MG63 (cell line): ENCODE data around the gene CCNG1. TPM values are rescaled to one million over a fixed set of nuclear protein-coding genes. Genes with fewer than 3 reads are reported as not detected.
"Not testable (repeated sequence)": the region's sequence is repeated elsewhere in the genome, so short reads cannot be mapped to it uniquely, and the experiment has no call there.

ENCODE experiments used
- DNase-seq: peaks from one replicate; pipeline ENCODE4 v3.0.0-alpha.2; 2020
- H3K27me3 ChIP-seq: fragments of 250-450 bp; sonication (Bioruptor Pico); 2 replicates; pipeline ENCODE4 v1.5.1; 2020; ENCODE audit warnings: mild to moderate bottlenecking, moderate library complexity
- H3K36me3 ChIP-seq: fragments of 250-450 bp; sonication (Bioruptor Pico); 2 replicates; pipeline ENCODE4 v1.5.1; 2020; ENCODE audit warnings: mild to moderate bottlenecking, moderate library complexity
- H3K4me3 ChIP-seq: fragments of 250-450 bp; sonication (Bioruptor Pico); 2 replicates; pipeline ENCODE4 v1.5.1; 2020; ENCODE audit warnings: mild to moderate bottlenecking, moderate library complexity
- H3K9me3 ChIP-seq: fragments of 250-450 bp; sonication (Bioruptor Pico); 2 replicates; pipeline ENCODE4 v1.5.1; 2020; ENCODE audit warnings: mild to moderate bottlenecking, moderate library complexity
- total RNA-seq: library from RNA; depleted of rRNA; stranded (reverse); fragments of >200 nt; shearing (Covaris generic); gene quantifications from 2 replicates; pipeline ENCODE4 v1.2.3, GENCODE V29; 2014; ENCODE audit warnings: low replicate concordance; rRNA removed

Gene CCNG1, protein sequence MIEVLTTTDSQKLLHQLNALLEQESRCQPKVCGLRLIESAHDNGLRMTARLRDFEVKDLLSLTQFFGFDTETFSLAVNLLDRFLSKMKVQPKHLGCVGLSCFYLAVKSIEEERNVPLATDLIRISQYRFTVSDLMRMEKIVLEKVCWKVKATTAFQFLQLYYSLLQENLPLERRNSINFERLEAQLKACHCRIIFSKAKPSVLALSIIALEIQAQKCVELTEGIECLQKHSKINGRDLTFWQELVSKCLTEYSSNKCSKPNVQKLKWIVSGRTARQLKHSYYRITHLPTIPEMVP
- total RNA-seq, result 134 and 208 TPM in 2 replicates

DNA sequence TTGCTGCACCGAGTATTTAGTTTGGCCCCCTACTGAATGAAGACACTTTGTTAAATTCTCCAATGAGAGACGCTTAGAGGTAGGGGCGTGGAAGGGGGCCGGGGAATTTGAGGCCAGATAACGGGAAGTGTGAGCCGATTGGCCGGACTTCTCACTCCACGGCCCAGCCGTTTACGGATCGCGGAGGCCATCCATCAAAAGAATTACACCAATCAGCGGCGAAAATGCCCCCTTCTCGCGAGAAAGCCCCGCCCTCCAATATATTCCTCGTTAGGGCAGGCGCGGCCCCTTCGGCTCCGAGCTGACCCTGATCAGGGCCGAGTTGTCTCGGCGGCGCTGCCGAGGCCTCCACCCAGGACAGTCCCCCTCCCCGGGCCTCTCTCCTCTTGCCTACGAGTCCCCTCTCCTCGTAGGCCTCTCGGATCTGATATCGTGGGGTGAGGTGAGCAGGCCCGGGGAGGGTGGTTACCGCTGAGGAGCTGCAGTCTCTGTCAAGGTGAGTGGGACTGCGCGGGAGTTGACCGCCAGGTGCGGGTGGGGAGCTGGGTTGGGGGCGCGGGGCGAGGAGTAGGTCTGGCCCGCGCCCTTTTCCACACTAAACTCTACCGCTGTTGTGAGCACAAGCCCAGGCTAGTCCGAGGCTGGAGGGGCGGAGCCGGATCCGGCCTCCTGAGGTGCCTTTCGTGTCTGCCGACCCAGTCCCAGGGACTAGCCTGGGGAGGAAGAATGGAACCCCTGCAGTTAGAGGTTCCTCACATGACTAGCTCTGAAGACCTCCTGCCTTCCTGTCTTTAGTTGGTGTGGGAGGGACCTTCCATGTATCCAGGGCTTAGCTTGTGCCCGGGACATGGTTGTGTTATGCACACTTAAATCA is at the start of gene CCNG1:
Gene CCNG1 (plus strand): TSS at position 287 of the 874 bp plus-strand sequence. CDS start 1,662 bp downstream, outside the sequence.
- H3K36me3 ChIP-seq, result peaks cover 35% of the 10 kb centered on the region
- peak within 1 kb of the TSS; percentile 89 for H3K4me3 ChIP-seq
- no peaks in the 10 kb centered on the region for H3K27me3 ChIP-seq
- no peaks in the 10 kb centered on the region for H3K9me3 ChIP-seq
- DNase-seq, result peak; percentile 99

DNA sequence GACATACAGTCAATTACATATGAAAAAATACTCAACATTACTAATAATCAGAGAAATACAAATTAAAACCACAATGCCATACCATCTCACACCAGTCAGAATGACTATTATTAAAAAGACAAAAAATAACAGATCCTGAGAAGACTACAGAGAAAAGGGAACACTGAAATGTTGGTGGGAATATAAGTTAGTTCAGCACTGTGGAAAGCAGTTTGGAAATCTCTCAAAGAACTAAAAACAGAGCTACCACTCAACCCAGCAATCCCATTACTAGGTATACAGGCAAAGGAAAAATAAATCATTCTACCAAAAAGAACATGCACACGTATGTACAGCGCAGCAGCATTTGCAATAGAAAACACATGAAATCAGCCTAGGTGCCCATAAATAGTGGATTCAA is 41.6 kb upstream of the CCNG1 start:
- DNase-seq, result no peak
- no peak overlapping the region for H3K4me3 ChIP-seq
- H3K9me3 ChIP-seq, result no peaks in the 10 kb centered on the region
- H3K27me3 ChIP-seq, result peaks cover 38% of the 10 kb centered on the region
- H3K36me3 ChIP-seq, result no peaks in the 10 kb centered on the region

DNA sequence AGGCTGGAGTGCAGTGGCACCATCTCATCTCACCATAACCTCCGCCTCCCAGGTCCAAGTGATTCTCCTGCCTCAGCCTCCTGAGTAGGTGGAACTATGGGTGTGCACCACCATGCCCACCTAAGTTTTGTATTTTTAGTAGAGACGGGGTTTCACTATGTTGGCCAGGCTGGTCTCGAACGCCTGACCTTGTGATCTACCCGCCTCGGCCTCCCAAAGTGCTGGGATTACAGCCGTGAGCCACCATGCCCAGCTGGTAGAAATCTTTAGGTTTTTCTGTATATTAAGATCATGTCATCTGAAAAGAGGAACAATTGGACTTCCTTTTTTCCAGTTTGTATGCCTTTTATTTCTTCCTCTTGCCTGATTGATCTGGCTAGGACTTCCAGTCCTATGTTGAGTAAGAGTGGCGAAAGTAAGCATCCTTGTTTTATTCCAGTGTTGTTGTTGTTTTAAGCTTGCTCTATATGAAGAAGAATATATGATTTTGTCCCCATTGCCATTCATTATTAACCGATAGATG is 40.5 kb upstream of the CCNG1 start:
- H3K4me3 ChIP-seq, DNase-seq, H3K9me3 ChIP-seq, H3K36me3 ChIP-seq: not testable (repeated sequence)
- H3K27me3 ChIP-seq, result peaks cover 38% of the 10 kb centered on the region

- H3K27me3 ChIP-seq, result peaks cover 41% of the 10 kb centered on the region
- H3K4me3 ChIP-seq, result no peak overlapping the region
- no peaks in the 10 kb centered on the region for H3K9me3 ChIP-seq
- no peak for DNase-seq
- H3K36me3 ChIP-seq, result no peaks in the 10 kb centered on the region
These were observed 40.0 kb upstream of the CCNG1 start for GRCh38 chr5:163397354-163397753.

- DNase-seq, result no peak
- H3K36me3 ChIP-seq, result no peaks in the 10 kb centered on the region
- no peaks in the 10 kb centered on the region for H3K9me3 ChIP-seq
- no peak overlapping the region for H3K4me3 ChIP-seq
- peaks cover 50% of the 10 kb centered on the region for H3K27me3 ChIP-seq
These were observed 37.5 kb upstream of the CCNG1 start for GRCh38 chr5:163399923-163400322.

GRCh38 chr5:163401271-163401670 is 36.1 kb upstream of the CCNG1 start:
- peaks cover 41% of the 10 kb centered on the region for H3K27me3 ChIP-seq
- no peaks in the 10 kb centered on the region for H3K9me3 ChIP-seq
- H3K4me3 ChIP-seq, result no peak overlapping the region
- DNase-seq, result no peak
- no peaks in the 10 kb centered on the region for H3K36me3 ChIP-seq

GRCh38 chr5:163402007-163402406 is 35.4 kb upstream of the CCNG1 start:
- Histone ChIP-seq H3K36me3 (no peaks in the 10 kb centered on the region), H3K27me3 (peaks cover 36% of the 10 kb centered on the region), H3K9me3 (no peaks in the 10 kb centered on the region), H3K4me3 (no peak overlapping the region)
- DNase-seq, result no peak

GRCh38 chr5:163404364-163405173 is 32.8 kb upstream of the CCNG1 start:
- DNase-seq, result no peak
- Histone ChIP-seq H3K27me3 (peaks cover 14% of the 10 kb centered on the region), H3K36me3 (no peaks in the 10 kb centered on the region), H3K4me3 (no peak overlapping the region), H3K9me3 (no peaks in the 10 kb centered on the region)

- Histone ChIP-seq H3K9me3 (no peaks in the 10 kb centered on the region), H3K27me3 (peaks cover 9% of the 10 kb centered on the region), H3K4me3 (no peak overlapping the region), H3K36me3 (no peaks in the 10 kb centered on the region)
- DNase-seq, result peak; percentile 31
These were observed 30.2 kb upstream of the CCNG1 start for GRCh38 chr5:163407034-163407655.

DNA sequence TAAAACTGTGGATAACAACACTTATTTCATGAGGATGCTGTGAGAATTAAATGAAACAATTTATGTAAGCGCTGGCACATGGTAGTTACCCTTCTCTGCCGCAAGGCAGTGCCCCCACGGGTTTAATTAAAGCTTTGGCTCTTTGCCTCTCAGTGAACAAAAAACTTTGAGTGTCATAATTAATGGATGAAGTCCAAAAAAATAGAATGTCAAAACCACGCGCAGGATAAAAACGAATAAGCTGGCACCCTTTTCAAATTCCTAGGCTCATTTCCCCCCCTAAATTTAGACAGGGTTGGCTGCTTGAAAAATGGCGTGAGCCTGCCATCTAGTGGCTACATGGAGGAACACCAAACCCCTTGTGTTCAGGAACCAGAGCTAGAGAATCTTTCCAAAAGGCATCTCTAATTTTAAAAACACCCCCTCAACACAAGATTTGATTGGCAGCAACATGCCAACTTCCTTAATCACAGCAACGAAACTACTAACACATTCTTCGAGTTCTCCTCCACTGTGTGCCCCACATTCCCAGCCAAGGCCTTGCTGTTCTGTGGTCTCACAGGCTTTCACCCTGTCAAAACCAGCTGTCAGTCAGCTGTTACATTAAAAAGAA is 29.0 kb upstream of the CCNG1 start:
- Histone ChIP-seq H3K27me3 (peaks cover 5% of the 10 kb centered on the region), H3K4me3 (no peak overlapping the region), H3K36me3 (no peaks in the 10 kb centered on the region), H3K9me3 (no peaks in the 10 kb centered on the region)
- peak; percentile 59 for DNase-seq

DNA sequence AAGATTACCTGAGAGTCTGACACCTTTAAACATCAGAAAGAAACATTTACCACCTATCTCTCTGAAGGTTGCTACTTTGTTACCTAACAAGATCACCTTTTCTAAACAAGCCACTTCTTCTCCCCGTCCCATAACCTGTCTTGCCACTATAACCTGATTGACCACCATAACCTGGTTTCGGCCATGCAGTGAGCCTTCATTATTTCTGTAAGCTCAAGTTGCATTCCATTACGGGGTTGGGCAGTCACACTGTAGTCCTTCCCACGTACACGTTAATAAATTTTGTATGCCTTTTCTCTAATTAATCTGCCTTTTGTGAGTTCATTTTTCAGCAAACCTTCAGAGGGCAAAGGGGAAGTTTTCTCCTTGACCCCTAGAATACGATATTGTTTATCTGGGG is 28.0 kb upstream of the CCNG1 start:
- H3K36me3 ChIP-seq, result no peaks in the 10 kb centered on the region
- no peak for DNase-seq
- no peak overlapping the region for H3K4me3 ChIP-seq
- H3K27me3 ChIP-seq, result peaks cover 10% of the 10 kb centered on the region
- H3K9me3 ChIP-seq, result no peaks in the 10 kb centered on the region

DNA sequence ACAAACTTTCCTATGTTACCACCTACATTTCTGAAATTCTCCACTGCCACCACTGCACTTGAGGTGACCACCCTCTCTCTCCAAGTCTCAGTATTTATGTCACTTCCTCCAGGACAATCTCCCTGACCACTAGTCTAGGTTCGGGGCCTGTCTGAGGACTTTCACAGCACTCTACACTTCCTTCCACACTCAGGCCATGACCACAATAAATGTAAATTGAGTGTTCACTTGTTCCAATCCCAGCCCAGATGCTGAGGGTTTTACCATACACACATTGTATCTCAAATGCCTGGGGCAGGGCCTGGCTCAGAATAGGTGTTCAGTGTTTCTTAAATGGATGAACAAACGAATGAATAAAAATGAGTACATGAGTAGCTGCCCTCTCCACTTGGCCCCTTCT is 26.9 kb upstream of the CCNG1 start:
- DNase-seq, result no peak
- H3K27me3 ChIP-seq, result peaks cover 14% of the 10 kb centered on the region
- no peak overlapping the region for H3K4me3 ChIP-seq
- no peaks in the 10 kb centered on the region for H3K9me3 ChIP-seq
- no peaks in the 10 kb centered on the region for H3K36me3 ChIP-seq

DNA sequence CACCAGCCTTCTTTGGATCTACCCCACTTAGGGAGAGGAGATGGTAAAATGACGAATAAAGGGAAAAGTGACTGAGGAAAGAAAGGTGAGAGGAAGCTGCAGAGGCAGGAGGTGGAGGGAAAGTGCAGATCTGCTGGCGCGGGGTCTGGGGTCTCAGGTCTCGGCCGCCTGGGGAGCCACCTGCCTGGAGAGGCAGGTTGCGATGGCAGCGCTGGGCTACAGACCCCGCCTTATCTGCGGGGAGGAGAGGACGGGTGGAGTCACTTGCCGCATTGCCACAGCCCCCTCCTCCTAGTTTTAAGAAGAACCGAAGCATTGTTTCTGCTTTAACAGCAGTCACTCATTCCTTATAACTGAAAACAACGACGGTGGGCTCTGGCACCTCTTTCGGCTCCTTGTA is 21.7 kb upstream of the CCNG1 start:
- H3K36me3 ChIP-seq, DNase-seq, H3K9me3 ChIP-seq, H3K4me3 ChIP-seq: not testable (repeated sequence)
- H3K27me3 ChIP-seq, result peaks cover 28% of the 10 kb centered on the region

GRCh38 chr5:163424836-163425235 is 12.6 kb upstream of the CCNG1 start:
- Histone ChIP-seq H3K36me3 (no peaks in the 10 kb centered on the region), H3K9me3 (no peaks in the 10 kb centered on the region; the same call in 1 of the 2 replicates), H3K27me3 (peaks cover 8% of the 10 kb centered on the region; the same call in 1 of the 2 replicates), H3K4me3 (no peak overlapping the region)
- no peak for DNase-seq

DNA sequence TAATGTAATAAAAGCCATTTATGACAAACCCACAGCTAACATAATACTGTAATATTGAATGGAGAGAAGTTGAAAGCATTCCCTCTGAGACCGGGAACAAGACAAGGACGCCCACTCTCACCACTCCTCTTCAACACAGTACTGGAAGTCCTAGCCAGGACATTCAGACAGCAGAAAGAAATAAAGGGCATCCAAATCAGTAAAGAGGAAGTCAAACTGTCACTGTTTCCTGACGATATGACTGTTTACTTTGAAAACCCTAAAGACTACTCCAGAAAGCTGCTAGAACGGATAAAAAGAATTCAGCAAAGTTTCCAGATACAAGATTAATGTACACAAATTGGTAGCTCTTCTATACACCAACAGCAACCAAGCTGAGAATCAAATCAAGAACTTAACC is 11.3 kb upstream of the CCNG1 start:
- DNase-seq, H3K9me3 ChIP-seq, H3K4me3 ChIP-seq, H3K36me3 ChIP-seq: not testable (repeated sequence)
- H3K27me3 ChIP-seq, result peaks cover 11% of the 10 kb centered on the region; the same call in 1 of the 2 replicates

DNA sequence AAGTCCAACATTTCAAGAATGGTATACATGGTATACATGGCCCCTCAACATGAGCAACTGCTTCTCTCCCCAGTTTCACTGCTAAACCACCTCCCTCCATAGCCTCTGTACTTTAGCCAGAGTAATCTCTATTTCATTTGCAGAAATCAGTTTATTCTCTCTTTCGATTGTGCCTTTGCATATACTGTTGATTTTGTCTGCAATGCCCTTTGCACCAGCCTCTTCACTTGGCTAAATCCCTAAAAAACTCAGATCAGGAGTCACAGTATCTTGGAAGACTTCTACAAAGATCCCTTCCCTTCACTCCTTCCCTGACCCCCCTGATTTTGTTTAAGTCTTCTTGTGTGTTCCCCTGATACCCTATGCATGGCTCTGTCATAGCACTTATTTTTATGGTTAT is 4.9 kb upstream of the CCNG1 start:
- no peaks in the 10 kb centered on the region for H3K9me3 ChIP-seq
- H3K27me3 ChIP-seq, result peaks cover 6% of the 10 kb centered on the region; the same call in 1 of the 2 replicates
- no peak overlapping the region for H3K4me3 ChIP-seq
- no peak for DNase-seq
- no peaks in the 10 kb centered on the region for H3K36me3 ChIP-seq
